ENCODE results near the gene ZNF687. TPM values are rescaled to one million over a fixed set of nuclear protein-coding genes. Genes with fewer than 3 reads are reported as not detected.
"Not testable (repeated sequence)": the region's sequence is repeated elsewhere in the genome, so short reads cannot be mapped to it uniquely, and the experiment has no call there.

ZNF687 gene
- total RNA-seq, 1 donor from 2014 or later = 67.9 TPM

DNA sequence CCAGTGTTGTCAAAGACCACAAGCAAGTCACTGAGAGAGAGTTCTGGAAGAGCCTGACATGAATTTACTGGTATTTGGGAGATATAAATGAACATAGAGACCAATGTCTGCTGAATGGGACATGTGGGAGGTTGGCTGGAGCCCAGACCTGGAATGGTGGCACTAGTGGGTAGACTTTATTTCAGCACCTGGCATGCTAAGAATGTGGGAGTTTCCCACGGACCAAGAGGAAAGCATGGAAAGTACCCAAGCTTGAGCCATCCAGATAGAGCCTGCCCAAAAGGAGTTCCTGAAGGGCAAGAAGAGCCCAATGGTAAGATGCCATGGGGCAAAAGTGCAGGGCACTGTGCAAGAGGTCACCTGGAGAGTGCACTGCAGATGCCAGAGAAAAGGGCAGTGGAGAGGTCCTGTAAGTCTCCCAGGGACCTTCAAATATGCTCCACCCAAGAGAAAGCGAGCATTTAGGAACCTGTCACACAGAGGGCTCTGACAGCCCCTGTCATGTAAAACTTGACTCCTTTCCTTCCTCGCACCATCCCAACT lies 8.1 kb upstream of the ZNF687 start:
- peaks cover 1 to 12% of the 10 kb centered on the region in 2 donors for H3K36me3 ChIP-seq
- no peaks in the 10 kb centered on the region for H3K4me1 ChIP-seq
- no peaks in the 10 kb centered on the region for H3K27me3 ChIP-seq
- intact Hi-C loops (cut with DNase I) = no loop called here
- TF ChIP-seq, protein P1, sequence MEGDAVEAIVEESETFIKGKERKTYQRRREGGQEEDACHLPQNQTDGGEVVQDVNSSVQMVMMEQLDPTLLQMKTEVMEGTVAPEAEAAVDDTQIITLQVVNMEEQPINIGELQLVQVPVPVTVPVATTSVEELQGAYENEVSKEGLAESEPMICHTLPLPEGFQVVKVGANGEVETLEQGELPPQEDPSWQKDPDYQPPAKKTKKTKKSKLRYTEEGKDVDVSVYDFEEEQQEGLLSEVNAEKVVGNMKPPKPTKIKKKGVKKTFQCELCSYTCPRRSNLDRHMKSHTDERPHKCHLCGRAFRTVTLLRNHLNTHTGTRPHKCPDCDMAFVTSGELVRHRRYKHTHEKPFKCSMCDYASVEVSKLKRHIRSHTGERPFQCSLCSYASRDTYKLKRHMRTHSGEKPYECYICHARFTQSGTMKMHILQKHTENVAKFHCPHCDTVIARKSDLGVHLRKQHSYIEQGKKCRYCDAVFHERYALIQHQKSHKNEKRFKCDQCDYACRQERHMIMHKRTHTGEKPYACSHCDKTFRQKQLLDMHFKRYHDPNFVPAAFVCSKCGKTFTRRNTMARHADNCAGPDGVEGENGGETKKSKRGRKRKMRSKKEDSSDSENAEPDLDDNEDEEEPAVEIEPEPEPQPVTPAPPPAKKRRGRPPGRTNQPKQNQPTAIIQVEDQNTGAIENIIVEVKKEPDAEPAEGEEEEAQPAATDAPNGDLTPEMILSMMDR (IDR thresholded peaks at IDR 0.05) = no peak
- no peak overlapping the region for H3K4me3 ChIP-seq
- no peaks in the 10 kb centered on the region for H3K9me3 ChIP-seq
- no peak for DNase-seq (ENCODE audit: low spot score in 2 of 2)
- no peak overlapping the region for H3K27ac ChIP-seq

GRCh38 chr1:151275341-151275740 lies 6.8 kb upstream of the ZNF687 start:
- intact Hi-C loops (cut with DNase I); H3K4me1 ChIP-seq: not testable (repeated sequence)

DNA sequence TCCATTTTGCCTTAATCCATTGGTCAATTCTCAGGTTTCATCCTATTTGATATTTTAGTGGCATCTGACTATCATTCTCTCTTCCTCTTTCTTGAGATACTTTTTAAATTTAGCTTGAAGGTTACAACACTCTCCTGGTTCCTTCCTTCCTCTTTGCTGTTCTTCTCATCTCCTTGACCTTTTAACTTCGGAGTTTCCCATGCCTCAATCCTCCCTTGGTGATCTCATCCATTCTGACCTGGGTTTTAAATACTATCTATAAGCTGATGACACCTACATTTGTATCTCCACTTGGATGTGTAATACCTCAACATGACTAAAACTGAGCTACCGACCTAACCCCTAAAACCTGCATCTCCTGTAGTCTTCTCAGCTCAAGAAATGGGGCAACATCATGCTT lies 4.8 kb upstream of the ZNF687 start:
- Histone ChIP-seq H3K27me3 (no peaks in the 10 kb centered on the region), H3K4me3 (no peak overlapping the region), H3K27ac (no peak overlapping the region), H3K36me3 (no peaks in the 10 kb centered on the region), H3K9me3 (no peaks in the 10 kb centered on the region), H3K4me1 (peaks cover 0 to 5% of the 10 kb centered on the region in 2 donors)
- no peak for DNase-seq (ENCODE audit: low spot score in 2 of 2)
- TF ChIP-seq, protein P1 (IDR thresholded peaks at IDR 0.05) = no peak
- intact Hi-C loops (cut with DNase I) = no loop called here

More at GRCh38 chr1:151275341-151275740, 6.8 kb upstream of the ZNF687 start:
- not testable (repeated sequence) for H3K27me3 ChIP-seq; H3K27ac ChIP-seq; DNase-seq (ENCODE audit: low spot score in 2 of 2); H3K9me3 ChIP-seq; H3K4me3 ChIP-seq; H3K36me3 ChIP-seq

DNA sequence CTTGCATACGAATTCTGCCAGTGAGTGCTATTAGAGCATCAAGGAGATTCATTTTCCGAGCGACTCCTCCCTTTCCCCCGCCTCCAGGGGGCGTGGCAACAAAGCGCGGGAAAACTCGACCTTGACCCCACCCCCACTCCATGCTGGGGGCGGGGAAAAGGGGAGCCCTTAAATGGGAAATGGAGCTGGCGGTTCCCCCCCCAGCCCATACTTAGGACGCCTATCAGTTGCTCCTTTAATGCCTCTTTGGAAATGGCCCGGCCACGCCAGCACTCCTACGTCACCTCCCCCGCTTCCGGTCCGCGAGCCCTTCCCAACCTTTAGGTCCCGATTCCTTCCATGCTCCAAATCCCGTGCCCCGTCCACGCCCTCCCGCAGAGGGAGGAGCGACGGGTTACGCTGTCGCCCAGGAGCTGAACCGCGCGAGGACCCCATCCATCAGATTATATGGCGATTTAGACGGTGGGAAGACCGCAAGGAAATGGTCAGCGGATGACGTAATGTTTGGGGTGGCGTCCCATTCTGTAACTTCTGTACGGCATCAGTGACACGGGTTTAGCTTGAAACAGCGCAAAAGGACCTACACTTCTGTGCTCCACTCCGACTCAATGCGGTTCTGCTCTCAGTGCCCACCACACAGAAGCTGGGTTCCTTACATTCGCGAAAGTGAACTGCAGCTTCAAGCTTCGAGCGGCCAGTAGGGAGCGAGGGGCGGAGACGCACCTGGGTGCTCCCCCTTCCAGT lies 702 bp upstream of the ZNF687 start:
- H3K27ac ChIP-seq = peak overlapping the region; percentile 97 to 99
- peak overlapping the region; percentile 70 to 94 for H3K4me3 ChIP-seq
- peak; percentile 93 to 99 for DNase-seq (ENCODE audit: low spot score in 2 of 2)
- peaks cover 12 to 14% of the 10 kb centered on the region in 2 donors for H3K36me3 ChIP-seq
- intact Hi-C loops (cut with DNase I) = loop anchor here (5.0 kb wide), 1 partner anchor 116 kb away; the partner anchor contains the start of gene PSMB4
- no peaks in the 10 kb centered on the region for H3K9me3 ChIP-seq
- TF ChIP-seq, protein P1 (IDR thresholded peaks at IDR 0.05) = peak in 1 of 3 experiments; percentile 19
- H3K27me3 ChIP-seq = no peaks in the 10 kb centered on the region
- peaks cover 6 to 17% of the 10 kb centered on the region in 2 donors for H3K4me1 ChIP-seq

- no peak for DNase-seq (ENCODE audit: low spot score in 2 of 2)
- Histone ChIP-seq H3K27ac (peak overlapping the region; percentile 97 to 99), H3K9me3 (no peaks in the 10 kb centered on the region), H3K36me3 (peaks cover 29 to 31% of the 10 kb centered on the region in 2 donors), H3K4me1 (peaks cover 6 to 17% of the 10 kb centered on the region in 2 donors), H3K4me3 (peak overlapping the region; percentile 89 to 94), H3K27me3 (no peaks in the 10 kb centered on the region)
- TF ChIP-seq, protein P1 (IDR thresholded peaks at IDR 0.05) = no peak
- intact Hi-C loops (cut with DNase I) = loop anchor here (1.0 to 5.0 kb wide), 5 partner anchors 29 to 258 kb away; partner anchors contain the start of genes PI4KB, PSMB4, PSMD4 and TUFT1
Observed at GRCh38 chr1:151282883-151283725, 1.0 kb downstream of the ZNF687 start.
